ENCODE measurements around the gene AKT1.

DNA sequence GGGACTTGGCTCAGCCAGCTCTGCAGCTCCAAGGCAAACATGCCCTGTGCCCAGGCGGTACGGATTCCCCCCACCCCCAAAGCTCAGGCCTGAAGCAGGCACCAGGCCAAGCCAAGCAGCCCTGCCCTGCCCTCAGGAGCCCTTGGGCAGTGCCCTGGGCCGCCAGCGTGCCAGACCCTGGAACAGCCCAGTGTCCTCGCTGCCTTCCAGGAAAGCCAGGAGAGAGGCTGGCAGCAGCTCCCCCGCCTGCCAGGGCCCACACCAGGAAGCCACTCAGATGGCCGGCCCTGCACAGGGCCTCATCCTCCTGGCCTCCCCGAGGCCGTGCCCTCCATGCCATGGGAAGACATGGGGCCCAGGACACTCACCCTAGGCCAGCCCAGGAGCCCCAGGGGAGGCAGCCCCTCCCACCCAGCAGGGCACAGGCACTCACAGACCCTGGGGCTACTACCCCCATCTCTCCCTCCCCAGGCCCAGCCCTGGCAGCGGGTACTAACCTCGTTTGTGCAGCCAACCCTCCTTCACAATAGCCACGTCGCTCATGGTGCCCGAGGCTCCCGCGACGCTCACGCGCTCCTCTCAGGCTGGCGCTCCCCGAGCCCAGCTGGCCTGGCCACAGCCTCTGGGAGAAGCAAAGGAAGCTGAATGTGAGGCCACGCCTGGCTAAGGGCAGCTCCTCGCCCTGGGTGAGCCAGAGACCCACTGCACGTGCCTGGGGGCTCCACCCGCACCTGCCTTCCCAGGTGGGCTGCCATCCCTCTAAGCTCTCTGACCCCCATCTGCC lies 3.3 kb downstream of the AKT1 start:
- TF ChIP-seq, protein P1, sequence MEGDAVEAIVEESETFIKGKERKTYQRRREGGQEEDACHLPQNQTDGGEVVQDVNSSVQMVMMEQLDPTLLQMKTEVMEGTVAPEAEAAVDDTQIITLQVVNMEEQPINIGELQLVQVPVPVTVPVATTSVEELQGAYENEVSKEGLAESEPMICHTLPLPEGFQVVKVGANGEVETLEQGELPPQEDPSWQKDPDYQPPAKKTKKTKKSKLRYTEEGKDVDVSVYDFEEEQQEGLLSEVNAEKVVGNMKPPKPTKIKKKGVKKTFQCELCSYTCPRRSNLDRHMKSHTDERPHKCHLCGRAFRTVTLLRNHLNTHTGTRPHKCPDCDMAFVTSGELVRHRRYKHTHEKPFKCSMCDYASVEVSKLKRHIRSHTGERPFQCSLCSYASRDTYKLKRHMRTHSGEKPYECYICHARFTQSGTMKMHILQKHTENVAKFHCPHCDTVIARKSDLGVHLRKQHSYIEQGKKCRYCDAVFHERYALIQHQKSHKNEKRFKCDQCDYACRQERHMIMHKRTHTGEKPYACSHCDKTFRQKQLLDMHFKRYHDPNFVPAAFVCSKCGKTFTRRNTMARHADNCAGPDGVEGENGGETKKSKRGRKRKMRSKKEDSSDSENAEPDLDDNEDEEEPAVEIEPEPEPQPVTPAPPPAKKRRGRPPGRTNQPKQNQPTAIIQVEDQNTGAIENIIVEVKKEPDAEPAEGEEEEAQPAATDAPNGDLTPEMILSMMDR (IDR thresholded peaks at IDR 0.05): no peak
- TF ChIP-seq POLR2A (IDR thresholded peaks at IDR 0.05): no peak
